Neural cell (in vitro differentiated cells): ENCODE data around the gene REEP1. TPM values are rescaled to one million over a fixed set of nuclear protein-coding genes. Genes with fewer than 3 reads are reported as not detected.

Experiments used
- H2AFZ ChIP-seq: fragments of 200-600, 300-800 bp; sonication (generic), shearing (Covaris generic); 2 replicates; pipeline ENCODE4 v1.6.0; 2014; ENCODE audit warnings: low read depth, mild to moderate bottlenecking, antibody characterized with exemption, low read length, moderate library complexity
- H3F3A ChIP-seq: fragments of 200-600 bp; shearing (Covaris generic); 2 replicates; pipeline ENCODE4 v1.6.1; 2016; ENCODE audit warnings: mild to moderate bottlenecking, moderate library complexity, mixed read lengths, antibody characterized with exemption, low read length; ENCODE audit not compliant: insufficient read depth, poor library complexity, severe bottlenecking
- H3K27ac ChIP-seq: fragments of 200-600, 300-800 bp; sonication (generic), shearing (Covaris generic); 2 replicates; pipeline ENCODE4 v1.5.1; 2014; ENCODE audit warnings: mild to moderate bottlenecking, low read length, moderate library complexity
- H3K27me3 ChIP-seq: fragments of 300-800, 200-600 bp; sonication (generic), shearing (Covaris generic); 2 replicates; pipeline ENCODE4 v1.6.0; 2014; ENCODE audit warnings: mild to moderate bottlenecking, low read depth, low read length, moderate library complexity; ENCODE audit not compliant: insufficient read depth
- H3K36me3 ChIP-seq: fragments of 300-800, 200-600 bp; sonication (generic), shearing (Covaris generic); 2 replicates; pipeline ENCODE4 v1.5.1; 2014; ENCODE audit warnings: mild to moderate bottlenecking, antibody characterized with exemption, low read length, moderate library complexity; ENCODE audit not compliant: insufficient read depth
- H3K4me2 ChIP-seq: fragments of 300-800, 200-600 bp; sonication (generic), shearing (Covaris generic); 2 replicates; pipeline ENCODE4 v1.6.0; 2014; ENCODE audit warnings: mild to moderate bottlenecking, low read length
- H3K4me3 ChIP-seq: fragments of 300-800, 200-600 bp; sonication (generic), shearing (Covaris generic); 2 replicates; pipeline ENCODE4 v1.5.1; 2014; ENCODE audit warnings: mild to moderate bottlenecking, low read length, moderate library complexity
- H3K79me2 ChIP-seq: fragments of 200-600 bp; shearing (Covaris generic); replicated peaks from 2 replicates; pipeline ENCODE4 v1.6.0; 2014; ENCODE audit warnings: mild to moderate bottlenecking, low read length, moderate library complexity; ENCODE audit not compliant: insufficient read depth
- H3K9ac ChIP-seq: fragments of 300-800, 200-600 bp; sonication (generic), shearing (Covaris generic); 2 replicates; pipeline ENCODE4 v1.6.1; 2016; ENCODE audit warnings: mild to moderate bottlenecking, low read length, mixed read lengths
- H3K9me2 ChIP-seq: fragments of 200-600 bp; shearing (Covaris generic); 2 replicates; pipeline ENCODE4 v1.6.1; 2016; ENCODE audit warnings: mild to moderate bottlenecking, low read length, mixed read lengths; ENCODE audit not compliant: insufficient read depth
- H3K9me3 ChIP-seq: fragments of 200-600, 300-800 bp; sonication (generic), shearing (Covaris generic); 2 replicates; pipeline ENCODE4 v1.6.1; 2016; ENCODE audit warnings: mild to moderate bottlenecking, mixed run types, low read length, moderate library complexity, mixed read lengths
- H4K20me1 ChIP-seq: fragments of 200-600 bp; shearing (Covaris generic); 2 replicates; pipeline ENCODE4 v1.6.1; 2016; ENCODE audit warnings: mild to moderate bottlenecking, mixed run types; ENCODE audit not compliant: insufficient read depth
- CTCF ChIP-seq: fragments of 450-650 bp; IDR thresholded peaks from 2 replicates; pipeline ENCODE4 v1.5.1; 2014; ENCODE audit warnings: antibody characterized with exemption, mild to moderate bottlenecking, moderate library complexity; ENCODE audit not compliant: poor library complexity, severe bottlenecking
- EP300 ChIP-seq: fragments of 450-650 bp; conservative IDR thresholded peaks from 2 replicates; pipeline ENCODE4 v1.6.1; 2014; ENCODE audit warnings: antibody characterized with exemption, mild to moderate bottlenecking, moderate library complexity; ENCODE audit not compliant: poor library complexity, severe bottlenecking
- EZH2 ChIP-seq: fragments of 200-600, 300-800 bp; shearing (Covaris generic), sonication (generic); IDR thresholded peaks from 2 replicates; pipeline ENCODE4 v1.6.1; 2014; ENCODE audit warnings: antibody characterized with exemption, low read length, borderline replicate concordance, mild to moderate bottlenecking; ENCODE audit not compliant: insufficient read depth, poor library complexity, severe bottlenecking
- MXI1 ChIP-seq: fragments of 450-650 bp; conservative IDR thresholded peaks from 2 replicates; pipeline ENCODE4 v1.6.1; 2014; ENCODE audit warnings: antibody characterized with exemption, mild to moderate bottlenecking; ENCODE audit not compliant: poor library complexity, severe bottlenecking
- POLR2AphosphoS5 ChIP-seq: IDR thresholded peaks from 2 replicates; pipeline ENCODE4 v1.6.1; 2012
- RAD21 ChIP-seq: fragments of 450-650 bp; conservative IDR thresholded peaks from 2 replicates; pipeline ENCODE4 v1.6.1; 2014; ENCODE audit warnings: antibody characterized with exemption, mild to moderate bottlenecking, moderate library complexity
- SMC3 ChIP-seq: fragments of 450-650 bp; conservative IDR thresholded peaks from 2 replicates; pipeline ENCODE4 v1.6.1; 2014; ENCODE audit warnings: antibody characterized with exemption, mild to moderate bottlenecking, moderate library complexity; ENCODE audit not compliant: poor library complexity
- TAF1 ChIP-seq: IDR thresholded peaks from 2 replicates; pipeline ENCODE4 v1.6.1; 2012; ENCODE audit warnings: low read depth
- polyA plus RNA-seq: library from polyadenylated mRNA; depleted of rRNA; stranded (reverse); fragments of >200 nt; gene quantifications from 2 replicates; pipeline ENCODE4 v1.2.3, GENCODE V29; 2014
- TF ChIP-seq, protein P1 (sequence below): IDR thresholded peaks from 2 replicates; pipeline ENCODE4 v1.6.1; 2012; ENCODE audit warnings: borderline replicate concordance

Gene REEP1
- polyA plus RNA-seq, 1 donor from 2014 or later: 121 TPM

- H3K36me3 ChIP-seq: no peaks in the 10 kb centered on the region
- no peak overlapping the region for H3K4me2 ChIP-seq
- TF ChIP-seq MXI1 (no peak), EZH2 (no peak), EP300 (no peak)
- H3K4me3 ChIP-seq: no peak overlapping the region
- H3K9ac ChIP-seq: no peak overlapping the region
- no peaks in the 10 kb centered on the region for H3K9me2 ChIP-seq
- no peak overlapping the region for H2AFZ ChIP-seq
- H3K79me2 ChIP-seq: no peaks in the 10 kb centered on the region
- no peaks in the 10 kb centered on the region for H4K20me1 ChIP-seq
- H3K27ac ChIP-seq: no peak overlapping the region
- no peaks in the 10 kb centered on the region for H3K27me3 ChIP-seq
- no peaks in the 10 kb centered on the region for H3F3A ChIP-seq
- no peaks in the 10 kb centered on the region for H3K9me3 ChIP-seq
These were observed 33.0 kb downstream of the REEP1 start for GRCh38 chr2:86304416-86304815.

DNA sequence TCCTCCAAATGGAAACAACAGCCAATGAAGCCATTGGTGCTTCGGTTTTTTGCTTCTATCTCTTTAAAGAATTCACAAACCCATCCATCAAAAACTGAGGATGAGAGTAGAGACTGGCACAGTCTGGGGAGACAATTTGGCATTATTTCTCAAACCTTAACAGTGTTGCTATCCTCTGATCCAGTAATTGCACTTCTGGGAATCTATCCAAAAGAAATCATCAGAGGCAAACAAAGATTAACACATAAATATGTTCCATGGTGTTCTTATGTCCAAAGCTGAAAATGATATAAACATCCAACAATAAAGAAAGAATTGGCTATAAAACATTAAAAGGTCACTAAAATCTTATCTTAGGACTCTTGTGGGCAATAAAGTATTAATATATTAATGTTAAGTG is 35.1 kb downstream of the REEP1 start:
- no peak overlapping the region for H3K9ac ChIP-seq
- no peaks in the 10 kb centered on the region for H3K9me2 ChIP-seq
- H3K36me3 ChIP-seq: no peaks in the 10 kb centered on the region
- no peak overlapping the region for H3K4me2 ChIP-seq
- no peaks in the 10 kb centered on the region for H3K27me3 ChIP-seq
- H2AFZ ChIP-seq: no peak overlapping the region
- H3K27ac ChIP-seq: no peak overlapping the region
- H4K20me1 ChIP-seq: no peaks in the 10 kb centered on the region
- H3K9me3 ChIP-seq: no peaks in the 10 kb centered on the region
- H3K4me3 ChIP-seq: no peak overlapping the region
- no peak for TF ChIP-seq EZH2
- TF ChIP-seq MXI1: no peak
- TF ChIP-seq, protein P1, sequence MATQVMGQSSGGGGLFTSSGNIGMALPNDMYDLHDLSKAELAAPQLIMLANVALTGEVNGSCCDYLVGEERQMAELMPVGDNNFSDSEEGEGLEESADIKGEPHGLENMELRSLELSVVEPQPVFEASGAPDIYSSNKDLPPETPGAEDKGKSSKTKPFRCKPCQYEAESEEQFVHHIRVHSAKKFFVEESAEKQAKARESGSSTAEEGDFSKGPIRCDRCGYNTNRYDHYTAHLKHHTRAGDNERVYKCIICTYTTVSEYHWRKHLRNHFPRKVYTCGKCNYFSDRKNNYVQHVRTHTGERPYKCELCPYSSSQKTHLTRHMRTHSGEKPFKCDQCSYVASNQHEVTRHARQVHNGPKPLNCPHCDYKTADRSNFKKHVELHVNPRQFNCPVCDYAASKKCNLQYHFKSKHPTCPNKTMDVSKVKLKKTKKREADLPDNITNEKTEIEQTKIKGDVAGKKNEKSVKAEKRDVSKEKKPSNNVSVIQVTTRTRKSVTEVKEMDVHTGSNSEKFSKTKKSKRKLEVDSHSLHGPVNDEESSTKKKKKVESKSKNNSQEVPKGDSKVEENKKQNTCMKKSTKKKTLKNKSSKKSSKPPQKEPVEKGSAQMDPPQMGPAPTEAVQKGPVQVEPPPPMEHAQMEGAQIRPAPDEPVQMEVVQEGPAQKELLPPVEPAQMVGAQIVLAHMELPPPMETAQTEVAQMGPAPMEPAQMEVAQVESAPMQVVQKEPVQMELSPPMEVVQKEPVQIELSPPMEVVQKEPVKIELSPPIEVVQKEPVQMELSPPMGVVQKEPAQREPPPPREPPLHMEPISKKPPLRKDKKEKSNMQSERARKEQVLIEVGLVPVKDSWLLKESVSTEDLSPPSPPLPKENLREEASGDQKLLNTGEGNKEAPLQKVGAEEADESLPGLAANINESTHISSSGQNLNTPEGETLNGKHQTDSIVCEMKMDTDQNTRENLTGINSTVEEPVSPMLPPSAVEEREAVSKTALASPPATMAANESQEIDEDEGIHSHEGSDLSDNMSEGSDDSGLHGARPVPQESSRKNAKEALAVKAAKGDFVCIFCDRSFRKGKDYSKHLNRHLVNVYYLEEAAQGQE: no peak
- TF ChIP-seq CTCF: no peak
- TF ChIP-seq TAF1: no peak
- no peak for TF ChIP-seq RAD21
- no peak for TF ChIP-seq POLR2AphosphoS5
- TF ChIP-seq EP300: no peak
- TF ChIP-seq SMC3: no peak
- H3F3A ChIP-seq: no peaks in the 10 kb centered on the region
- H3K79me2 ChIP-seq: no peaks in the 10 kb centered on the region

DNA sequence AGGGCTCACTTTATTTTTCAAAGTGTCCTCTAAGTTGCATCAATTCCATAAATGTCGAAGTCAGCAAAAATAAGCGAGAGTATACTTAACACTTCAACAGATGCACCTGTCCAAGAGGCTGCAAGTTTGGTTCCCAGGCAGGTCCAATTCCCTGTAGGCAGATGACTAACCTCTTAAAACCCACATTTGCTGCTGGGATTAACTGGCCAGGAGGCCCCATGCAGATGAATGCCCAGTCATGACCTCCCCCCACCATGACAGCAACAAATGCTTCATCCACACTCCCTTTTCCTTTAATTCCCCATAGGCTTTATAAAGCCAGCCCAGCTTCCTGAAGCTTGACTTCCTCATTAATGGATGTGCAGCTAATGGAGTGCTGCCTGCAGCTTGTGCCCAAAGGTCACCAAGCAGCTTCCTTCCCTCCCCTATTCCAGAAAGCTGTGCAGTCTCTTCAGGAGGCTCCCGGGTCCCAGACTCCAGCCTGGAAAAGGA is 35.7 kb downstream of the REEP1 start:
- Histone ChIP-seq H4K20me1 (no peaks in the 10 kb centered on the region), H3K36me3 (no peaks in the 10 kb centered on the region), H3K27me3 (no peaks in the 10 kb centered on the region), H2AFZ (no peak overlapping the region), H3K9me3 (no peaks in the 10 kb centered on the region), H3K27ac (no peak overlapping the region), H3K9ac (no peak overlapping the region), H3F3A (no peaks in the 10 kb centered on the region), H3K79me2 (no peaks in the 10 kb centered on the region), H3K9me2 (no peaks in the 10 kb centered on the region), H3K4me3 (no peak overlapping the region), H3K4me2 (no peak overlapping the region)
- TF ChIP-seq, protein P1: no peak
- TF ChIP-seq EZH2: no peak
- no peak for TF ChIP-seq CTCF
- no peak for TF ChIP-seq SMC3
- no peak for TF ChIP-seq TAF1
- no peak for TF ChIP-seq POLR2AphosphoS5
- no peak for TF ChIP-seq EP300
- no peak for TF ChIP-seq MXI1
